Ramos (cell line): ENCODE measurements around the gene ZFYVE27.

Source experiments
- in situ Hi-C: fragments of 300-500 bp; cut with MboI; formaldehyde crosslinking; loops from one replicate; pipeline ENCODE4 v1.14.3; 2022; ENCODE audit warnings: low sequenced_read_pairs; ENCODE audit not compliant: unreplicated experiment

The ZFYVE27 gene

GRCh38 chr10:97785231-97785630 is 48.3 kb downstream of the ZFYVE27 start:
- in situ Hi-C loops = no loop called here

- in situ Hi-C loops = no loop called here
Measured at GRCh38 chr10:97785731-97786130, 48.8 kb downstream of the ZFYVE27 start.

GRCh38 chr10:97788552-97789442 is 51.9 kb downstream of the ZFYVE27 start:
- in situ Hi-C loops = no loop called here

- in situ Hi-C loops = no loop called here
Measured at GRCh38 chr10:97789770-97790397, 53.0 kb downstream of the ZFYVE27 start.

GRCh38 chr10:97791824-97792721 is 55.1 kb downstream of the ZFYVE27 start:
- in situ Hi-C loops = no loop called here

- in situ Hi-C loops = no loop called here
Measured at GRCh38 chr10:97795886-97796285, 59.0 kb downstream of the ZFYVE27 start.

- in situ Hi-C loops = no loop called here
Measured at GRCh38 chr10:97796651-97797050, 59.7 kb downstream of the ZFYVE27 start.

- in situ Hi-C loops = no loop called here
Measured at GRCh38 chr10:97798958-97799610, 62.2 kb downstream of the ZFYVE27 start.

- in situ Hi-C loops = no loop called here
Measured at GRCh38 chr10:97800474-97800873, 63.5 kb downstream of the ZFYVE27 start.

GRCh38 chr10:97801422-97801821 is 64.5 kb downstream of the ZFYVE27 start:
- in situ Hi-C loops = no loop called here

GRCh38 chr10:97805096-97805884 is 68.4 kb downstream of the ZFYVE27 start:
- in situ Hi-C loops = no loop called here

GRCh38 chr10:97805949-97806348 is 69.0 kb downstream of the ZFYVE27 start:
- in situ Hi-C loops = no loop called here

GRCh38 chr10:97810446-97810845 is 73.5 kb downstream of the ZFYVE27 start:
- in situ Hi-C loops = no loop called here
